Measurements from ENCODE around the gene LRRC8D.

The LRRC8D gene

GRCh38 chr1:89834083-89834704, 13.4 kb downstream of the LRRC8D start:
- DNase-seq = no peak

- DNase-seq = no peak
These were observed 15.6 kb downstream of the LRRC8D start for GRCh38 chr1:89836252-89837035.

- DNase-seq = no peak
These were observed 16.2 kb downstream of the LRRC8D start for GRCh38 chr1:89837036-89837481.

GRCh38 chr1:89837510-89837909, 16.7 kb downstream of the LRRC8D start:
- no peak for DNase-seq

- DNase-seq = no peak
These were observed 18.7 kb downstream of the LRRC8D start for GRCh38 chr1:89839516-89839915.

GRCh38 chr1:89841507-89841906, 20.7 kb downstream of the LRRC8D start:
- no peak for DNase-seq

GRCh38 chr1:89842567-89843272, 21.9 kb downstream of the LRRC8D start:
- DNase-seq = no peak

GRCh38 chr1:89843273-89844130, 22.7 kb downstream of the LRRC8D start:
- DNase-seq = peak; percentile 68

GRCh38 chr1:89844241-89844807, 23.5 kb downstream of the LRRC8D start:
- DNase-seq = no peak

- no peak for DNase-seq
These were observed 24.0 kb downstream of the LRRC8D start for GRCh38 chr1:89844860-89845259.

GRCh38 chr1:89847191-89847729, 26.4 kb downstream of the LRRC8D start:
- no peak for DNase-seq

GRCh38 chr1:89850844-89851415, 30.1 kb downstream of the LRRC8D start:
- DNase-seq = no peak

GRCh38 chr1:89854140-89854539, 33.3 kb downstream of the LRRC8D start:
- no peak for DNase-seq

GRCh38 chr1:89855413-89856123, 34.7 kb downstream of the LRRC8D start:
- DNase-seq = no peak

GRCh38 chr1:89863165-89863830, 42.5 kb downstream of the LRRC8D start:
- DNase-seq = no peak

GRCh38 chr1:89865498-89866382, 44.9 kb downstream of the LRRC8D start:
- DNase-seq = no peak

GRCh38 chr1:89866568-89866967, 45.7 kb downstream of the LRRC8D start:
- no peak for DNase-seq

- DNase-seq = no peak
These were observed 50.2 kb downstream of the LRRC8D start for GRCh38 chr1:89870998-89871397.

- no peak for DNase-seq
These were observed 51.1 kb downstream of the LRRC8D start for GRCh38 chr1:89871768-89872473.
